ENCODE data around the gene MELTF.

- TF ChIP-seq, protein P1, sequence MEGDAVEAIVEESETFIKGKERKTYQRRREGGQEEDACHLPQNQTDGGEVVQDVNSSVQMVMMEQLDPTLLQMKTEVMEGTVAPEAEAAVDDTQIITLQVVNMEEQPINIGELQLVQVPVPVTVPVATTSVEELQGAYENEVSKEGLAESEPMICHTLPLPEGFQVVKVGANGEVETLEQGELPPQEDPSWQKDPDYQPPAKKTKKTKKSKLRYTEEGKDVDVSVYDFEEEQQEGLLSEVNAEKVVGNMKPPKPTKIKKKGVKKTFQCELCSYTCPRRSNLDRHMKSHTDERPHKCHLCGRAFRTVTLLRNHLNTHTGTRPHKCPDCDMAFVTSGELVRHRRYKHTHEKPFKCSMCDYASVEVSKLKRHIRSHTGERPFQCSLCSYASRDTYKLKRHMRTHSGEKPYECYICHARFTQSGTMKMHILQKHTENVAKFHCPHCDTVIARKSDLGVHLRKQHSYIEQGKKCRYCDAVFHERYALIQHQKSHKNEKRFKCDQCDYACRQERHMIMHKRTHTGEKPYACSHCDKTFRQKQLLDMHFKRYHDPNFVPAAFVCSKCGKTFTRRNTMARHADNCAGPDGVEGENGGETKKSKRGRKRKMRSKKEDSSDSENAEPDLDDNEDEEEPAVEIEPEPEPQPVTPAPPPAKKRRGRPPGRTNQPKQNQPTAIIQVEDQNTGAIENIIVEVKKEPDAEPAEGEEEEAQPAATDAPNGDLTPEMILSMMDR (IDR thresholded peaks at IDR 0.05; ENCODE audit: poor library complexity), result no peak
- no peak for TF ChIP-seq EZH2 (IDR thresholded peaks at IDR 0.05; ENCODE audit: borderline replicate concordance)
These were observed 698 bp downstream of the MELTF start for GRCh38 chr3:197028728-197029510.

Data from hepatocyte (in vitro differentiated cells).